OCI-LY3 (cell line): ENCODE measurements around the gene EIF4A3.

ENCODE experiments used
- H2AFZ ChIP-seq: fragments of 200-600, 300-600 bp; shearing (Covaris generic); 2 replicates; pipeline ENCODE4 v1.6.0; 2014; ENCODE audit warnings: antibody characterized with exemption, low read depth, low read length
- H3K27ac ChIP-seq: fragments of 200-600, 300-600 bp; sonication (generic); 2 replicates; pipeline ENCODE4 v1.5.1; 2014; ENCODE audit warnings: mild to moderate bottlenecking, low read length, moderate library complexity, mixed read lengths
- H3K27me3 ChIP-seq: fragments of 200-600, 300-600 bp; sonication (generic); 2 replicates; pipeline ENCODE4 v1.6.1; 2014; ENCODE audit warnings: low read depth, low read length, mixed read lengths
- H3K36me3 ChIP-seq: fragments of 200-600, 300-600 bp; sonication (generic); replicated peaks from 2 replicates; pipeline ENCODE3; 2014; ENCODE audit warnings: low read depth, low read length, mixed read lengths
- H3K4me1 ChIP-seq: fragments of 300-600, 200-600 bp; sonication (generic); 2 replicates; pipeline ENCODE4 v1.6.1; 2014; ENCODE audit warnings: low read length, mixed read lengths
- H3K4me2 ChIP-seq: fragments of 200-600, 300-600 bp; sonication (generic); 2 replicates; pipeline ENCODE4 v1.6.1; 2014; ENCODE audit warnings: low read length, mixed read lengths
- H3K4me3 ChIP-seq: fragments of 300-600, 200-600 bp; sonication (generic); 2 replicates; pipeline ENCODE4 v1.5.1; 2014; ENCODE audit warnings: antibody characterized with exemption, mild to moderate bottlenecking, low read length, moderate library complexity
- H3K79me2 ChIP-seq: fragments of 300-600, 200-600 bp; shearing (Covaris generic); 2 replicates; pipeline ENCODE4 v1.6.1; 2014; ENCODE audit warnings: mild to moderate bottlenecking, low read length, mixed read lengths
- H3K9ac ChIP-seq: fragments of 300-600, 200-600 bp; shearing (Covaris generic); 2 replicates; pipeline ENCODE4 v1.6.0; 2014; ENCODE audit warnings: mild to moderate bottlenecking, low read length, moderate library complexity
- H3K9me3 ChIP-seq: fragments of 200-600, 300-600 bp; shearing (Covaris generic); 2 replicates; pipeline ENCODE4 v1.6.1; 2014; ENCODE audit warnings: low read length, mixed read lengths; ENCODE audit not compliant: insufficient read depth
- H4K20me1 ChIP-seq: fragments of 200-600, 300-600 bp; sonication (generic); 2 replicates; pipeline ENCODE4 v1.6.1; 2016; ENCODE audit warnings: low read length, mixed read lengths; ENCODE audit not compliant: insufficient read depth
- CTCF ChIP-seq: fragments of 200-600, 300-600 bp; sonication (generic); IDR thresholded peaks from 2 replicates; pipeline ENCODE4 v1.5.1; 2014; ENCODE audit warnings: antibody characterized with exemption, low read length, low read depth
- EZH2phosphoT487 ChIP-seq: fragments of 200-600 bp; shearing (Covaris generic); IDR thresholded peaks from 2 replicates; pipeline ENCODE4 v1.6.1; 2018; ENCODE audit warnings: antibody characterized with exemption, mixed run types, low read depth

The EIF4A3 gene

DNA sequence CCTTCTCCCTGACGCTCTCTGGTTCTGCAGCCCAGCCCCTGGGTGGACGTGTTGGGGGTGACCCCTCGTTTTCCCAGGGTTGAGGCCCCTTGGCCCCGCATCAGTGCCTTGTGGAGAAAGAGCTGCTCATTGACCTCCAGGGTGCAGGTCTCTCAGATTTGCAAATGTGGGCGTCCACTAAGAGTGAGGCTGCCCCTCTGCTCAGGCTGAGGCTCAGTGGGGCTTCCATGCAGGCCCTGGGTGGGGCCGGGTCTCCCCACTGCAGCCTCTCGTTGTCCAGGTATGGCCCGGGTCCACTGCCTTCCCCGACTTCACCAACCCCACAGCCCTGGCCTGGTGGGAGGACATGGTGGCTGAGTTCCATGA, 36.5 kb downstream of the EIF4A3 start:
- H3K27me3 ChIP-seq = no peaks in the 10 kb centered on the region

GRCh38 chr17:80109713-80110446, 37.0 kb downstream of the EIF4A3 start:
- Histone ChIP-seq H3K4me3 (no peak overlapping the region), H2AFZ (no peak overlapping the region), H3K4me1 (no peaks in the 10 kb centered on the region), H3K9me3 (no peaks in the 10 kb centered on the region), H3K9ac (no peak overlapping the region), H4K20me1 (no peaks in the 10 kb centered on the region), H3K27me3 (no peaks in the 10 kb centered on the region), H3K27ac (no peak overlapping the region), H3K4me2 (no peak overlapping the region), H3K36me3 (no peaks in the 10 kb centered on the region), H3K79me2 (no peaks in the 10 kb centered on the region)
- no peak for TF ChIP-seq EZH2phosphoT487
- no peak for TF ChIP-seq CTCF

More for the DNA sequence above, 36.5 kb downstream of the EIF4A3 start:
- Histone ChIP-seq H3K27ac (no peak overlapping the region), H3K9me3 (no peaks in the 10 kb centered on the region), H3K4me3 (no peak overlapping the region), H3K79me2 (no peaks in the 10 kb centered on the region), H3K36me3 (no peaks in the 10 kb centered on the region), H3K4me1 (no peaks in the 10 kb centered on the region), H3K9ac (no peak overlapping the region), H2AFZ (no peak overlapping the region), H4K20me1 (no peaks in the 10 kb centered on the region), H3K4me2 (no peak overlapping the region)
- TF ChIP-seq EZH2phosphoT487 (no peak), CTCF (no peak)

GRCh38 chr17:80109066-80109660, 37.8 kb downstream of the EIF4A3 start:
- Histone ChIP-seq H3K79me2 (no peaks in the 10 kb centered on the region), H3K27me3 (no peaks in the 10 kb centered on the region), H3K27ac (no peak overlapping the region)

More at GRCh38 chr17:80109066-80109660, 37.8 kb downstream of the EIF4A3 start:
- Histone ChIP-seq H3K4me1 (no peaks in the 10 kb centered on the region), H3K36me3 (no peaks in the 10 kb centered on the region), H3K9ac (no peak overlapping the region), H2AFZ (no peak overlapping the region), H3K4me2 (no peak overlapping the region), H3K4me3 (no peak overlapping the region), H4K20me1 (no peaks in the 10 kb centered on the region), H3K9me3 (no peaks in the 10 kb centered on the region)
- no peak for TF ChIP-seq EZH2phosphoT487
- no peak for TF ChIP-seq CTCF
